ENCODE results near the gene GOLGA6L10.

- TF ChIP-seq POLR2A (IDR thresholded peaks at IDR 0.05) (no peak), CTCF (IDR thresholded peaks at IDR 0.05) (no peak), POLR2AphosphoS5 (IDR thresholded peaks at IDR 0.05; ENCODE audit: insufficient read depth in 1 of 2, low read depth in 1 of 2) (no peak)
These were observed 42.2 kb downstream of the GOLGA6L10 start for GRCh38 chr15:82306791-82307713.

All from vagina (tissue), 2 donors.